ENCODE data around the gene EIF3I. TPM values are rescaled to one million over a fixed set of nuclear protein-coding genes. Genes with fewer than 3 reads are reported as not detected.

Gene EIF3I
- polyA plus RNA-seq, 3 donors = 126 to 162 (median 151) TPM

DNA sequence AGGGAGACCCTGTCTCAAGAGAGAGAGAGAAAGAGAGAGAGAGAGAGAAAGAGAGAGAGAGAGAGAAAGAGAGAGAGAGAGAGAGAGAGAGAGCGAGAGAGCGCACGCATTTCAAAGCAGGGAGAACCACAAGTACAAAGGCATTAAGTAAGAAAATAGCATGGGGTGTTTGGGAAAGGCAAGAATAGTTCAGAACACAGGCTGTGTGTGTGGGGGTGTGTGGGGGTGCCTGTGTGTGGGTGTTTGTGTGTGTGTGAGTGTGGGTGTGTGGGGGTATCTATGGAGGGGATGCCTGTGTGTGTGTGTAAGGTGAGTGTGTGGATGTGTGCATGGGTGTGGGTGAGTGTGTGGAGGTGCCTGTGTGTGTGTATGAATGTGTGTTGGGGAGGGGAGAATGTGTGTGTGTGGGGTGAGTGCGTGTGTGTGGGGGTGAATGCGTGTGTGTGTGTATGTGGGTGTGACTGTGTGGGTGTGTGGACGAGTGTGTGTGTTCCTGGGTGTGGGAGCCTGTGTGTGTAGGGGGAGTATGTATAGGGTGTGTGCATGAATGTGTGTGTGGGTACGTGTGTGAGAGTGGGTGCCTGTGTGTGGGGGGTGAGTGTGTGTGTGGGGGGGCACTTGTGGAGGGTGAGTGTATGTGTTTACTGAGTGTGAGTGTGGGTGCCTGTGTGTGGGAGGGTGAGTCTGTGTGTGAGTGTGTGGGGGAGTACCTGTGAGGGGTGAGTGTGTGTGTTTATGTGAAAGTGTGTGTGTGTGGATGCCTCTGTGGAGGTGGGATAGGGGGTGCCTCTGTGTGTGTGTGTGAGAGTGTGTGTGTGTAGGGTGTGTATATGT, 50.6 kb downstream of the EIF3I start:
- Mint-ChIP-seq H3K4me3 (no peak overlapping the region), H3K4me1 (peaks cover 5% of the 10 kb centered on the region), H3K27ac (peak overlapping the region in 2 of 7 donors; percentile 6 to 11), H3K27me3 (ENCODE audit: low read depth in 3 of 3) (peaks cover 38 to 42% (median 38%) of the 10 kb centered on the region in 3 donors), H3K36me3 (no peaks in the 10 kb centered on the region), H3K9me3 (peaks cover 0 to 5% (median 0%) of the 10 kb centered on the region in 7 donors)
- Histone ChIP-seq H3K79me2 (ENCODE audit: insufficient read depth, low read length) (no peaks in the 10 kb centered on the region), H3K27me3 (ENCODE audit: control insufficient read depth in 2 of 2, insufficient read depth in 2 of 2, low read length in 2 of 2) (peaks cover 0 to 26% of the 10 kb centered on the region in 2 donors), H3K4me1 (ENCODE audit: control insufficient read depth in 1 of 2, insufficient read depth in 2 of 2, low read length in 2 of 2) (no peaks in the 10 kb centered on the region), H3K9ac (ENCODE audit: insufficient read depth, low read length, poor library complexity, severe bottlenecking) (no peak overlapping the region), H3K9me3 (replicated peaks in 1 of 2; ENCODE audit: control insufficient read depth in 1 of 2, insufficient read depth in 1 of 2, low read length in 2 of 2) (no peaks in the 10 kb centered on the region), H3K27ac (ENCODE audit: low read depth in 1 of 2, low read length in 2 of 2) (no peak overlapping the region), H3K4me3 (replicated peaks in 1 of 3; ENCODE audit: low read depth in 2 of 3, low read length in 3 of 3) (no peak overlapping the region), H3K4me2 (replicated peaks; ENCODE audit: extremely low read depth, low read length, poor library complexity, severe bottlenecking) (no peak overlapping the region), H4K20me1 (ENCODE audit: insufficient read depth, low read length) (no peaks in the 10 kb centered on the region), H3K36me3 (replicated peaks in 1 of 2; ENCODE audit: control insufficient read depth in 1 of 2, insufficient read depth in 2 of 2, low read length in 2 of 2) (no peaks in the 10 kb centered on the region), H2AFZ (ENCODE audit: insufficient read depth, low read depth, low read length, poor library complexity, severe bottlenecking) (peak overlapping the region; percentile 5)
- DNase-seq = no peak
- TF ChIP-seq, protein P1, sequence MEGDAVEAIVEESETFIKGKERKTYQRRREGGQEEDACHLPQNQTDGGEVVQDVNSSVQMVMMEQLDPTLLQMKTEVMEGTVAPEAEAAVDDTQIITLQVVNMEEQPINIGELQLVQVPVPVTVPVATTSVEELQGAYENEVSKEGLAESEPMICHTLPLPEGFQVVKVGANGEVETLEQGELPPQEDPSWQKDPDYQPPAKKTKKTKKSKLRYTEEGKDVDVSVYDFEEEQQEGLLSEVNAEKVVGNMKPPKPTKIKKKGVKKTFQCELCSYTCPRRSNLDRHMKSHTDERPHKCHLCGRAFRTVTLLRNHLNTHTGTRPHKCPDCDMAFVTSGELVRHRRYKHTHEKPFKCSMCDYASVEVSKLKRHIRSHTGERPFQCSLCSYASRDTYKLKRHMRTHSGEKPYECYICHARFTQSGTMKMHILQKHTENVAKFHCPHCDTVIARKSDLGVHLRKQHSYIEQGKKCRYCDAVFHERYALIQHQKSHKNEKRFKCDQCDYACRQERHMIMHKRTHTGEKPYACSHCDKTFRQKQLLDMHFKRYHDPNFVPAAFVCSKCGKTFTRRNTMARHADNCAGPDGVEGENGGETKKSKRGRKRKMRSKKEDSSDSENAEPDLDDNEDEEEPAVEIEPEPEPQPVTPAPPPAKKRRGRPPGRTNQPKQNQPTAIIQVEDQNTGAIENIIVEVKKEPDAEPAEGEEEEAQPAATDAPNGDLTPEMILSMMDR (IDR thresholded peaks at IDR 0.05) = no peak
- intact Hi-C loops (cut with micrococcal nuclease) = no loop called here
- 89% methylated on average over 7 of the region's 7 CpGs for WGBS (ENCODE audit: insufficient coverage)

- peak overlapping the region in 1 of 7 donors; percentile 59 for H3K27ac Mint-ChIP-seq
Measured at GRCh38 chr1:32273391-32274208, 51.4 kb downstream of the EIF3I start.

More at GRCh38 chr1:32273391-32274208, 51.4 kb downstream of the EIF3I start:
- no peaks in the 10 kb centered on the region for H3K4me1 ChIP-seq (ENCODE audit: control insufficient read depth in 1 of 2, insufficient read depth in 2 of 2, low read length in 2 of 2)
- H3K9me3 ChIP-seq (replicated peaks in 1 of 2; ENCODE audit: control insufficient read depth in 1 of 2, insufficient read depth in 1 of 2, low read length in 2 of 2) = no peaks in the 10 kb centered on the region
- no peaks in the 10 kb centered on the region for H4K20me1 ChIP-seq (ENCODE audit: insufficient read depth, low read length)
- H3K9ac ChIP-seq (ENCODE audit: insufficient read depth, low read length, poor library complexity, severe bottlenecking) = no peak overlapping the region
- intact Hi-C loops (cut with micrococcal nuclease) = no loop called here
- Mint-ChIP-seq H3K4me1 (peaks cover 5% of the 10 kb centered on the region), H3K4me3 (peak overlapping the region in 1 of 2 donors; percentile 58), H3K36me3 (no peaks in the 10 kb centered on the region), H3K9me3 (peaks cover 0 to 5% (median 0%) of the 10 kb centered on the region in 7 donors), H3K27me3 (ENCODE audit: low read depth in 3 of 3) (peaks cover 38 to 42% (median 41%) of the 10 kb centered on the region in 3 donors)
- H3K4me3 ChIP-seq (replicated peaks in 1 of 3; ENCODE audit: low read depth in 2 of 3, low read length in 3 of 3) = no peak overlapping the region
- H2AFZ ChIP-seq (ENCODE audit: insufficient read depth, low read depth, low read length, poor library complexity, severe bottlenecking) = peak overlapping the region; percentile 5
- H3K79me2 ChIP-seq (ENCODE audit: insufficient read depth, low read length) = no peaks in the 10 kb centered on the region
- TF ChIP-seq, protein P1 (IDR thresholded peaks at IDR 0.05) = no peak
- H3K4me2 ChIP-seq (replicated peaks; ENCODE audit: extremely low read depth, low read length, poor library complexity, severe bottlenecking) = no peak overlapping the region
- peaks cover 0 to 26% of the 10 kb centered on the region in 2 donors for H3K27me3 ChIP-seq (ENCODE audit: control insufficient read depth in 2 of 2, insufficient read depth in 2 of 2, low read length in 2 of 2)
- WGBS (ENCODE audit: insufficient coverage) = 45% methylated on average over 6 of the region's 10 CpGs
- no peak overlapping the region for H3K27ac ChIP-seq (ENCODE audit: low read depth in 1 of 2, low read length in 2 of 2)
- H3K36me3 ChIP-seq (replicated peaks in 1 of 2; ENCODE audit: control insufficient read depth in 1 of 2, insufficient read depth in 2 of 2, low read length in 2 of 2) = no peaks in the 10 kb centered on the region
- no peak for DNase-seq

Measured in CD14-positive monocyte (primary cell).